MM.1S (cell line): ENCODE measurements around the gene PCMTD2.
"Not testable (repeated sequence)": the region's sequence is repeated elsewhere in the genome, so short reads cannot be mapped to it uniquely, and the experiment has no call there.

Experiments used
- DNase-seq: peaks from one replicate; pipeline ENCODE4 v3.0.0-alpha.2; 2015
- H2AFZ ChIP-seq: fragments of 300-600 bp; sonication (generic); 2 replicates; pipeline ENCODE4 v1.6.0; 2016; ENCODE audit warnings: antibody characterized with exemption, low read length
- H3F3A ChIP-seq: fragments of 300-600 bp; sonication (generic); 2 replicates; pipeline ENCODE4 v1.6.1; 2016; ENCODE audit warnings: mild to moderate bottlenecking, antibody characterized with exemption, low read length, moderate library complexity, mixed read lengths; ENCODE audit not compliant: insufficient read depth
- H3K27ac ChIP-seq: fragments of 300-600 bp; sonication (generic); 2 replicates; pipeline ENCODE4 v1.5.1; 2016; ENCODE audit warnings: mild to moderate bottlenecking, low read length
- H3K27me3 ChIP-seq: fragments of 300-600 bp; sonication (generic); replicated peaks from 2 replicates; pipeline ENCODE4 v1.6.0; 2016; ENCODE audit warnings: low read length; ENCODE audit not compliant: insufficient read depth
- H3K36me3 ChIP-seq: fragments of 300-600 bp; sonication (generic); replicated peaks from 2 replicates; pipeline ENCODE4 v1.6.1; 2016; ENCODE audit warnings: mild to moderate bottlenecking, low read length, mixed read lengths; ENCODE audit not compliant: insufficient read depth
- H3K4me1 ChIP-seq: fragments of 300-600 bp; sonication (generic); 2 replicates; pipeline ENCODE4 v1.6.1; 2016; ENCODE audit warnings: low read length, mixed read lengths
- H3K4me2 ChIP-seq: fragments of 300-600 bp; sonication (generic); 2 replicates; pipeline ENCODE4 v1.6.0; 2016; ENCODE audit warnings: low read depth, low read length
- H3K4me3 ChIP-seq: fragments of 300-600 bp; sonication (generic); 2 replicates; pipeline ENCODE4 v1.5.1; 2016; ENCODE audit warnings: low read length, mixed read lengths
- H3K79me2 ChIP-seq: fragments of 300-600 bp; sonication (generic); 2 replicates; pipeline ENCODE4 v1.6.1; 2016; ENCODE audit warnings: mixed run types, low read length, mixed read lengths
- H3K9ac ChIP-seq: fragments of 300-600 bp; sonication (generic); 2 replicates; pipeline ENCODE4 v1.6.1; 2016; ENCODE audit warnings: low read length, mixed read lengths
- H3K9me2 ChIP-seq: fragments of 300-600 bp; sonication (generic); replicated peaks from 2 replicates; pipeline ENCODE4 v1.6.1; 2016; ENCODE audit warnings: mild to moderate bottlenecking, low read length, mixed read lengths; ENCODE audit not compliant: insufficient read depth
- H3K9me3 ChIP-seq: fragments of 300-600 bp; sonication (generic); replicated peaks from 2 replicates; pipeline ENCODE4 v1.6.1; 2016; ENCODE audit warnings: mild to moderate bottlenecking, low read length, mixed read lengths; ENCODE audit not compliant: insufficient read depth
- H4K20me1 ChIP-seq: fragments of 300-600 bp; sonication (generic); 2 replicates; pipeline ENCODE4 v1.6.1; 2016; ENCODE audit warnings: mild to moderate bottlenecking, low read length, moderate library complexity, mixed read lengths; ENCODE audit not compliant: insufficient read depth
- EZH2 ChIP-seq: fragments of 300-600 bp; sonication (generic); optimal IDR thresholded peaks from 2 replicates; pipeline ENCODE3; 2017; ENCODE audit warnings: low read depth, mild to moderate bottlenecking, antibody characterized with exemption, low read length, mixed read lengths
- EZH2phosphoT487 ChIP-seq: fragments of 300-600 bp; sonication (generic); IDR thresholded peaks from 2 replicates; pipeline ENCODE4 v1.6.1; 2018; ENCODE audit warnings: antibody characterized with exemption, low read length
- TF ChIP-seq, protein P1 (sequence below): fragments of 300-600 bp; sonication (generic); IDR thresholded peaks from 2 replicates; pipeline ENCODE4 v1.5.1; 2016; ENCODE audit warnings: antibody characterized with exemption, low read length, mixed read lengths

Gene PCMTD2

GRCh38 chr20:64232794-64233193 lies 22.8 kb upstream of the PCMTD2 start:
- Histone ChIP-seq H3K79me2 (no peaks in the 10 kb centered on the region), H3K9ac (no peak overlapping the region), H3K27me3 (peaks cover 73% of the 10 kb centered on the region), H3K4me1 (no peaks in the 10 kb centered on the region), H3K27ac (no peak overlapping the region), H3K9me2 (no peaks in the 10 kb centered on the region), H4K20me1 (no peaks in the 10 kb centered on the region), H3K9me3 (no peaks in the 10 kb centered on the region), H3K4me3 (no peak overlapping the region), H3F3A (no peaks in the 10 kb centered on the region), H3K4me2 (no peak overlapping the region), H2AFZ (no peak overlapping the region), H3K36me3 (no peaks in the 10 kb centered on the region)
- TF ChIP-seq EZH2phosphoT487 (no peak), EZH2 (no peak)
- TF ChIP-seq, protein P1, sequence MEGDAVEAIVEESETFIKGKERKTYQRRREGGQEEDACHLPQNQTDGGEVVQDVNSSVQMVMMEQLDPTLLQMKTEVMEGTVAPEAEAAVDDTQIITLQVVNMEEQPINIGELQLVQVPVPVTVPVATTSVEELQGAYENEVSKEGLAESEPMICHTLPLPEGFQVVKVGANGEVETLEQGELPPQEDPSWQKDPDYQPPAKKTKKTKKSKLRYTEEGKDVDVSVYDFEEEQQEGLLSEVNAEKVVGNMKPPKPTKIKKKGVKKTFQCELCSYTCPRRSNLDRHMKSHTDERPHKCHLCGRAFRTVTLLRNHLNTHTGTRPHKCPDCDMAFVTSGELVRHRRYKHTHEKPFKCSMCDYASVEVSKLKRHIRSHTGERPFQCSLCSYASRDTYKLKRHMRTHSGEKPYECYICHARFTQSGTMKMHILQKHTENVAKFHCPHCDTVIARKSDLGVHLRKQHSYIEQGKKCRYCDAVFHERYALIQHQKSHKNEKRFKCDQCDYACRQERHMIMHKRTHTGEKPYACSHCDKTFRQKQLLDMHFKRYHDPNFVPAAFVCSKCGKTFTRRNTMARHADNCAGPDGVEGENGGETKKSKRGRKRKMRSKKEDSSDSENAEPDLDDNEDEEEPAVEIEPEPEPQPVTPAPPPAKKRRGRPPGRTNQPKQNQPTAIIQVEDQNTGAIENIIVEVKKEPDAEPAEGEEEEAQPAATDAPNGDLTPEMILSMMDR = no peak
- DNase-seq = no peak

GRCh38 chr20:64233725-64234124 lies 21.8 kb upstream of the PCMTD2 start:
- no peaks in the 10 kb centered on the region for H3K9me3 ChIP-seq
- H3K79me2 ChIP-seq = no peaks in the 10 kb centered on the region
- TF ChIP-seq, protein P1 = no peak
- H3K36me3 ChIP-seq = no peaks in the 10 kb centered on the region
- H3K4me3 ChIP-seq = no peak overlapping the region
- no peaks in the 10 kb centered on the region for H3K4me1 ChIP-seq
- no peaks in the 10 kb centered on the region for H4K20me1 ChIP-seq
- H3K27me3 ChIP-seq = peaks cover 73% of the 10 kb centered on the region
- H2AFZ ChIP-seq = no peak overlapping the region
- no peak overlapping the region for H3K9ac ChIP-seq
- no peak overlapping the region for H3K4me2 ChIP-seq
- H3K27ac ChIP-seq = no peak overlapping the region
- DNase-seq = no peak
- H3K9me2 ChIP-seq = no peaks in the 10 kb centered on the region
- H3F3A ChIP-seq = no peaks in the 10 kb centered on the region

GRCh38 chr20:64234291-64234791 lies 21.2 kb upstream of the PCMTD2 start:
- Histone ChIP-seq H2AFZ (no peak overlapping the region), H3K4me2 (no peak overlapping the region), H3K9me2 (no peaks in the 10 kb centered on the region), H3K9ac (no peak overlapping the region), H3F3A (no peaks in the 10 kb centered on the region), H3K27ac (no peak overlapping the region), H3K79me2 (no peaks in the 10 kb centered on the region), H3K9me3 (no peaks in the 10 kb centered on the region), H3K27me3 (peaks cover 73% of the 10 kb centered on the region), H3K4me3 (no peak overlapping the region), H3K4me1 (no peaks in the 10 kb centered on the region), H4K20me1 (no peaks in the 10 kb centered on the region), H3K36me3 (no peaks in the 10 kb centered on the region)
- TF ChIP-seq, protein P1 = no peak
- TF ChIP-seq EZH2phosphoT487 = no peak
- TF ChIP-seq EZH2 = no peak
- DNase-seq = no peak

GRCh38 chr20:64234921-64235565 lies 20.5 kb upstream of the PCMTD2 start:
- not testable (repeated sequence) for H2AFZ ChIP-seq, H3K27ac ChIP-seq, H3K4me1 ChIP-seq, DNase-seq, H3K4me2 ChIP-seq, H3K4me3 ChIP-seq, H3K9me2 ChIP-seq, H3K36me3 ChIP-seq, H3K9ac ChIP-seq, H3K9me3 ChIP-seq, H4K20me1 ChIP-seq, H3F3A ChIP-seq, H3K79me2 ChIP-seq
- H3K27me3 ChIP-seq = peaks cover 73% of the 10 kb centered on the region
